Measurements from ENCODE around the gene RRP9. TPM values are rescaled to one million over a fixed set of nuclear protein-coding genes. Genes with fewer than 3 reads are reported as not detected.

Gene RRP9
- total and polyA plus RNA-seq, 10 of the 15 experiments (the other 5 are each of a cell fraction or from before 2014, with no cell fraction given), result 4.7 to 91.5 (median 41.7) TPM

DNA sequence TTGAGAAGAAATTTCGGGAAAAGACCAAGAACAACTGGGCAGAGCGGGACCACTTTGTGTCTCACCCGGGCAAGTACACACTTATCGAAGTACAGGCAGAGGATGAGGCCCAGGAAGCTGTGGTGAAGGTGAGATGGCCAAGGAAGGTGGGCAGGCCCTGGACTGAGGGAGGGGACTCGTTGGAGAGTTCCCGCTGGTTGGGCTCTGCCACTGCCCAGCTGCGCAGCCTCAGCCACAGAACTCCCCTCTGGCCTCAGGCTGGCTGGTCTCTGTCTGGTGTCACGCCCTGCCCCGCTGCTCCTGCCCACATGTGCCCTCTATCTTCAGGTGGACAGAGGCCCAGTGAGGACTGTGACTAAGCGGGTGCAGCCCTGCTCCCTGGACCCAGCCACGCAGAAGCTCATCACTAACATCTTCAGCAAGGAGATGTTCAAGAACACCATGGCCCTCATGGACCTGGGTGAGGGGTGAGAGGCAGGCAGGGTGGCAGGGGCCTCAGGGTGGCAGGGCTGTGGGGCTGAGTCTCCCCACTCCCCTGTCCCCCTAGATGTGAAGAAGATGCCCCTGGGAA, 2.8 kb upstream of the RRP9 start:
- SMC1A ChIA-PET (ENCODE audit: uncharacterized antibody, unreplicated experiment), result no interaction called here
- no peak overlapping the region for H2AFZ ChIP-seq (ENCODE audit: control insufficient read depth, low read depth, low read length)
- ATAC-seq (no peak), DNase-seq (ENCODE audit: low read depth, low spot score) (no peak), FAIRE-seq (no peak)
- CTCF ChIA-PET, result interaction anchor here (0.9 to 4.8 kb wide), 2 partner anchors 30 to 60 kb away, joined by 3 to 79 read pairs; partner anchors contain the start of genes ABHD14A and ABHD14B
- intact Hi-C loops (cut with micrococcal nuclease; ENCODE audit: unreplicated experiment), result no loop called here
- H3K9me3 ChIP-seq (replicated peaks; ENCODE audit: control insufficient read depth, insufficient read depth, low read length), result no peaks in the 10 kb centered on the region
- POLR2A ChIA-PET, result interaction anchor here (0.7 kb wide), 1 partner anchor 512 kb away, joined by 4 read pairs; no protein-coding TSS in a partner anchor
- H3K36me3 ChIP-seq (ENCODE audit: control insufficient read depth in 2 of 2, insufficient read depth in 2 of 2, low read length in 1 of 2), result peaks cover 0 to 2% of the 10 kb centered on the region in 2 experiments; a peak in 1 of 4 replicates
- TF ChIP-seq SRF (IDR thresholded peaks at IDR 0.05; ENCODE audit: low read depth in 2 of 2, low read length in 2 of 2) (no peak), IRF5 (IDR thresholded peaks at IDR 0.05; ENCODE audit: borderline replicate concordance) (no peak), CHD2 (IDR thresholded peaks at IDR 0.05; ENCODE audit: borderline replicate concordance, low read depth, low read length) (no peak), SUPT20H (IDR thresholded peaks at IDR 0.05; ENCODE audit: borderline replicate concordance, control insufficient read depth, low read depth, low read length) (no peak), CEBPZ (IDR thresholded peaks at IDR 0.05; ENCODE audit: low read depth, low read length) (no peak), ESRRA (IDR thresholded peaks at IDR 0.05; ENCODE audit: low read length) (no peak), ZNF24 (IDR thresholded peaks at IDR 0.05) (no peak), CBX5 (IDR thresholded peaks at IDR 0.05; ENCODE audit: low read depth) (no peak), CREM (IDR thresholded peaks at IDR 0.05; ENCODE audit: low read depth) (no peak), ATF7 (IDR thresholded peaks at IDR 0.05; ENCODE audit: low read depth) (no peak), YBX1 (IDR thresholded peaks at IDR 0.05) (no peak)
- TF ChIP-seq, protein P1, sequence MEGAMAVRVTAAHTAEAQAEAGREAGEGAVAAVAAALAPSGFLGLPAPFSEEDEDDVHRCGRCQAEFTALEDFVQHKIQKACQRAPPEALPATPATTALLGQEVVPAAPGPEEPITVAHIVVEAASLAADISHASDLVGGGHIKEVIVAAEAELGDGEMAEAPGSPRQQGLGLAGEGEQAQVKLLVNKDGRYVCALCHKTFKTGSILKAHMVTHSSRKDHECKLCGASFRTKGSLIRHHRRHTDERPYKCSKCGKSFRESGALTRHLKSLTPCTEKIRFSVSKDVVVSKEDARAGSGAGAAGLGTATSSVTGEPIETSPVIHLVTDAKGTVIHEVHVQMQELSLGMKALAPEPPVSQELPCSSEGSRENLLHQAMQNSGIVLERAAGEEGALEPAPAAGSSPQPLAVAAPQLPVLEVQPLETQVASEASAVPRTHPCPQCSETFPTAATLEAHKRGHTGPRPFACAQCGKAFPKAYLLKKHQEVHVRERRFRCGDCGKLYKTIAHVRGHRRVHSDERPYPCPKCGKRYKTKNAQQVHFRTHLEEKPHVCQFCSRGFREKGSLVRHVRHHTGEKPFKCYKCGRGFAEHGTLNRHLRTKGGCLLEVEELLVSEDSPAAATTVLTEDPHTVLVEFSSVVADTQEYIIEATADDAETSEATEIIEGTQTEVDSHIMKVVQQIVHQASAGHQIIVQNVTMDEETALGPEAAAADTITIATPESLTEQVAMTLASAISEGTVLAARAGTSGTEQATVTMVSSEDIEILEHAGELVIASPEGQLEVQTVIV (IDR thresholded peaks at IDR 0.05; ENCODE audit: borderline replicate concordance, partially characterized antibody), result no peak
- H3K27ac ChIP-seq (ENCODE audit: control insufficient read depth, insufficient read depth), result no peak overlapping the region
- H3K4me3 ChIP-seq, result no peak overlapping the region
- H3K4me1 ChIP-seq (ENCODE audit: control insufficient read depth, insufficient read depth, low read length), result peaks cover 11% of the 10 kb centered on the region
- in situ Hi-C loops (cut with MboI), result no loop called here
- WGBS (ENCODE audit: insufficient coverage, insufficient replicate concordance, low lambda C conversion rate, missing lambda C conversion rate), result 98% methylated on average over 11 of the region's 11 CpGs
- no peaks in the 10 kb centered on the region for H4K20me1 ChIP-seq (ENCODE audit: control insufficient read depth, insufficient read depth)
- no peaks in the 10 kb centered on the region for H3K27me3 ChIP-seq (replicated peaks in 1 of 2; ENCODE audit: control insufficient read depth in 2 of 2, insufficient read depth in 2 of 2, low read length in 1 of 2)
- no peak overlapping the region for H3K9ac ChIP-seq (ENCODE audit: control insufficient read depth, insufficient read depth, low read length)
- RAD21 ChIA-PET (ENCODE audit: unreplicated experiment), result no interaction called here
- no peak overlapping the region for H3K4me2 ChIP-seq (ENCODE audit: control insufficient read depth, insufficient read depth)
- BruUV-seq (replicated peaks), result no TSS peak
- H3K79me2 ChIP-seq (ENCODE audit: control insufficient read depth, insufficient read depth, low read length), result peaks cover 25% of the 10 kb centered on the region
